NCI-H2029 (cell line): ENCODE data around the gene DTNBP1.

Experiments
- DNase-seq: peaks from one replicate; lab custom pipeline; 2025; lab: John Stamatoyannopoulos, UW

DTNBP1 gene

GRCh38 chr6:15588971-15589634, 73.7 kb downstream of the DTNBP1 start:
- DNase-seq = no peak

DNA sequence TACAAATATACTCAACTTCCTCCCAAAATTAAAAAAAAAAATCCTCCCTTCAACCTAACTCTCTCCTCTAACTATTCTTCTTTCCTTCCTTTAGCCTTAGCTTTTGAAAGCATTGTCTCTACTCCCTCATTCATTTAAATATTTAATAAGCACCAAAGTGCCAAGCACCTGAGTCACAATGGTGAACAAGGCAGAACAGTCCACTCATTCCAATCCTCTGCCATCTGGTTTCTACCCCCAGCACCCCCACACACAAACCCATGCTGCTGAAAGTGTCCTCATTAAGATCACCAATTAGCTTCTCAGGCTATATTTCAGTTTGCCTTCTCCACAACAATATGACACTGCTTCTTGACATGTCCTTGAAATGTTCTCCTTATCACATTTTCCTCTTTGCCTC, 76.3 kb downstream of the DTNBP1 start:
- no peak for DNase-seq

- no peak for DNase-seq
These were observed 77.0 kb downstream of the DTNBP1 start for GRCh38 chr6:15585760-15586214.

DNA sequence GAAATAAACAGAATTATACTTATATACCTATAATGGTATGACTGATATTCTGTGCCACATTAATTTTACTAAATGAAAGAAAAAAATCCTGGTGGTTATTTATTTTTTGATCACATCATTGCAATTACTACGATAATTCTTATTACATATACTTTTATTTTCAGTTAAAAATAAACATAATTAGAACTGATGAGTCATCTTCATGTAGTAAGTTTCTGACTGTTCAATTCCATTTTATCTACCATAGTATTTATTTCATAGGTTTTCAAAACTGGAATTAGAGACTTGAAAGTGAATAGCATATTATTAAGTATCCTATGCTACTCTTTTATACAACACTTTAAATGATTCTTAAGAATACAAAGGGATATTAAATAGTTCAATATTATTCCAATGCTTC, 80.3 kb downstream of the DTNBP1 start:
- no peak for DNase-seq

DNA sequence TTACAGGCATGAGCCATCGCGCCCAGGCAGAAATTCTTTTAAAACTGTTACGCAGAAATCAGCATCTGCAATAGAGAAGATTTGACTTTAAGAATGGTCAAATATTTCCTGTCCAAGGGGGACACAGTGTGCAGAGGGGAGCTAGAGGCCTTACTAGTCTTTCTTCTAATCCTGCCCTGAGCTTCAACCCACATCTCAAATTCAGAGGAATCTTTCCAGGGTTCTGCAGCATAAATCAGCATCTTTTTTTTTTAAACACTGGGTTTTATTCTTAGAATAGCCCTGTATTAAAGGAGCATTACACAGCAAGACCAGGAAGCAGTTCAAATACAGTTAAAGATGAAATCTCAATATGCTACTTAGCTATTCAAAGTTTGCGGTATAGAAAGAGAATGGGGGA, 81.1 kb downstream of the DTNBP1 start:
- no peak for DNase-seq

GRCh38 chr6:15580326-15580725, 82.5 kb downstream of the DTNBP1 start:
- DNase-seq = no peak

DNA sequence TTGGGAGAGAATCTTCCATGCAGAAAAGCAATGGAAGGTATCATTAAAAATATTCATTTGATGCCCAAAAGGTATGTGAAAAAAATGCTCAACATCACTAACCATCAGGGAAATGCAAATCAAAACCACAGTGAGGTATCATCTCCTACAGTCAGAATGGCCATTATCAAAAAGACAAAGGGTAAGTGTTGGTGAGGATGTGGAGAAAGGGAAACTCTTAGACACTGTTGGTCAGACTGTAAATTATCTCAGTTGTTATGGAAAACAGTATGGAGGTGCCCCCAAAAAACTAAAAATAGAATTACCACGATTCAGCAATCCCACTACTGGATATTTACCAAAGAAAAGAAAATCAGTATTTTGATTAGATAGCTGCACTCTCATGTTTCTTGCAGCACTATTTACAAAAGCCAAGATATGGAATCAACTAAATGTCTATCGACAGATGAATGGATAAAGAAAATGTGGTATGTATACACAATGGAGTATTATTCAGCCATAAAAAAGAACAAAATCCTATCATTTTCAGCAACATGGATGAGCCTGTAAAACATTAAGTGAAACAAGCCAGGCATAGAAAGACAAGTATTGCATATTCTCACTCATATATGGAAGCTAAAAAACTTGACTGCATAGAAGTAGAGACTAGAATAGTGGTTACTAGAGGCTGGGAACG, 84.0 kb downstream of the DTNBP1 start:
- no peak for DNase-seq

- DNase-seq = no peak
These were observed 85.2 kb downstream of the DTNBP1 start for GRCh38 chr6:15577550-15578171.

GRCh38 chr6:15577106-15577505, 85.7 kb downstream of the DTNBP1 start:
- DNase-seq = no peak

GRCh38 chr6:15575357-15576033, 87.3 kb downstream of the DTNBP1 start:
- DNase-seq = no peak

DNA sequence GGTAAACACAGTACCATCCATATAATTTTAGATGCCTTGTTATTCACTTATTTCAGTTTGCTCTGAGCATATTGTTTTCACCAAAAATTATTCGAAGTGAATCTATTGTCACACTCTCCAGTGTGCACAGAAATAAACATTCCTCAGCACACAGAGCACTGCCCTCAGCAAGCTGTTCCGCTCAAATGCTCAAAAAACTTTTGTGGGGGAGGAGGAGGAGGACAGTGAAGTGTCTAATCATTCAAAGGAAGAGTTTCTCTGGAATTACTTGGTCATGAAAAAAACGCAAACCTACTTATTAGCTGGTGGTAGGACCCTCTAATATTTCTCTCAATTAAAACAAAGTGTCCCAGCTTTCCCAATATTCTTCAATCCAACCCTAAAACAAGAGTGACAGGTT, 88.3 kb downstream of the DTNBP1 start:
- no peak for DNase-seq

DNA sequence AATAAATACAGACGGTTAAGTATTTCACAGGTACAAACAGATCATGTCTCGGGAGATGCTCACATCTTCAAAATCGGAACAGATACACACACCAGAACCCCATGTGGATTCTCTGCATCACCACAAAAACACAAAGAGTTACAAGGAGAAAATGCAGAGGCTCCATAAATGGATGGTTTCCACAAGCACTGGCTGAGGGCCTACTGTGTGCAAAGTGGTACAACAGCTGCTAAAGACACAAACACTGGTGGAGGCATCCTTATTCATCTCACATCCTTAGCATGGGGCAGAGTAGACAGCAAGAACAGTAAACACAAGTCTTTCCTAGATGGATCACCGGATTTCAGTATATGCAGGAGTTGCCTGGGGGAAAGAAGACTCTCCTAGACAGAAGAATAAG, 88.8 kb downstream of the DTNBP1 start:
- no peak for DNase-seq

DNA sequence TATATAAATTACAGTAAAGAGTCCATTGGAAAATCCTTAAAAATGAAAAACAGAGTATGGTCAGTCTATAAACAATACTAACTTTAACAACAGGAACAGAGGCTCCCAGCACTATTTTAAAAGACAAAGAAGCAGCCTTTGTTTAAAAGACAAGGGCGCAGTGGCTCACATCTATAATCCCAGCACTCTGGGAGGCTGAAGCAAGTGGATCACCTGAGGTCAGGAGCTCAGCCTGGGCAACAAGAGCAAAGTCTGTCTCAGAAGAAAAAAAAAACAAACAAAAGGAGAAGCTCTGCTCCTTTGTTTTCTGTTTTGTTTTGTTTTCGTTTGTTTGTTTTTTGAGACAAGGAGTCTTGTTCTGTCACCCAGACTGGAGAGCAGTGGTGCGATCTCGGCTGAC, 89.4 kb downstream of the DTNBP1 start:
- DNase-seq = no peak

- DNase-seq = no peak
These were observed 90.4 kb downstream of the DTNBP1 start for GRCh38 chr6:15572296-15573016.

DNA sequence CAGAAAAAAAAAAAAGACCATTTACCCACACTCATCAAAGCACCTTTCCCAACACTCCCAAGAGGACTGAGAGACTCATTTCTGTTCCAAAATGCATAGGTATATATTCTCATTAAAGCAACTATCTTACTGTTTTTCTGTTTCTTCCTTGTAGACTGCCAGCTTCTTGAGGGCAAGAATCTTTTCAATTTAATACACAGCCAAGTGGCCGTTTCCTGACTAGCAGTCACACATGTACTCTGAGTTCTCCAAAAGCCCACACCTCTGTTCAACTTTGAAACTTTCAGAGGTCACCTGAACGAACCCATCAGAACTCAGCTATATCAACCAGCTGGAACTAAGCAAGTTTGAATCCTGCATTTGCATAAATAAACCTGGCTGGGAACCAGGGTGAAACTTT, 92.7 kb downstream of the DTNBP1 start:
- DNase-seq = no peak

DNA sequence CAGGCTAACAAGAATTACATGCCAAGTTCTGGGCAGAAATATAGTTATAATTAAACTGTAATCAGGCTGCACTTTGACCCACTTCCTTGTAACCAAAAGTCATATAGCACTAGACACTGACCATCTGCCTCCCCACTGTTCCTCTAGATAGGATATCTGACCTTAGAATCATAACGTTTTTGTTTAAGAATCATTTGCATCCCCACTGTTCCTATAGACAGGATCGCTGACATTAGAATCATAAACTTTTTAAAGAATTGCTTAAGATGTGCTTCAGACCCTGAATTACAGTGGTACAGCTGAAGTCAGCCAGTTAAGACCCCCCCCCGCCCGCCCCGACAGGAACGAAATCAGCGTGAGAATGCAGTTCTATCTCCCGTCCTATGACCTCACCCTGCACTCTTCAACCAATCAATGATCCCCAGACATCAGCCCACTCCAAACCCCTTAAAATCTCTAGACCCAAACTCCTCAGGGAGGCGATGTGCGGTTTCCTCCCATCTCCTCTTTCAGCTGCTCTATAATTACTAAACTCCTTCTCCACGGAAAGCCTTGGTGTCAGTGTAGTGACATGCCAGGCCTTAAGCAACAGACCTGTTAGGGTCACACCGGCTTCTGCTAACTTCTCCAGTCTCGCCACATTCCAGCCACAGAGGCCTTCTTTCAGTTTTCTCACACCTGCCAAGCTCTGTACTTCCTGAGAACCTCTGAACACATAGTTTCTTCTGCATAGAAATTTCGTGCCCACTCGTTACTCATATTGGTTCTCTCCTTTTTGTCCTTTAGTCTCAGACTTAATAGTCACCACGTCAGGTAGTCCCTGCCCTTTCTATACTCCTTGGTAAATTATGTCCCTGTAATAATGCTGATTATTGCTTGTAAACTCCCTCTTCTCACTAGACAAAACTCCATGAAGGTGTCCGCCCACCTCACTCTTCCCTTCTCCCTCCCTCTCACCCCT, 93.5 kb downstream of the DTNBP1 start:
- DNase-seq = no peak

DNA sequence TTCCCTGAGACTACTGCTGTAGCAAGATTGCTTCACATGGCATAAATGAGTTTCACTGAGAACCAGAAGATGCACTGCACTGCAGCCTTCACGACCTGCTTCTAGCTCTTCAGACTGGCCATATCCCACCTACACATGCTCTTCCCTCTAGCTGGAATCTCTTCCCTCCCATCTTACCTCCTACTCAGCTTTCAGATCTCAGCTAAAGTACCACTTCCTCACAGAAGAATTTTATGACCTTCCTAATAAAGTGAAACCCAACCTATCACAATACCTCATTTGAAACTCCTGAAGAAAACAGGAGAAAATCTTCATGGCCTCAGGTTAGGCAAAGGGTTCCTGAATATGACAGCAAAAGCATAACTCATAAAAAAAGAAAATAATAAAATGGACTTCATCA, 99.9 kb downstream of the DTNBP1 start:
- no peak for DNase-seq

DNA sequence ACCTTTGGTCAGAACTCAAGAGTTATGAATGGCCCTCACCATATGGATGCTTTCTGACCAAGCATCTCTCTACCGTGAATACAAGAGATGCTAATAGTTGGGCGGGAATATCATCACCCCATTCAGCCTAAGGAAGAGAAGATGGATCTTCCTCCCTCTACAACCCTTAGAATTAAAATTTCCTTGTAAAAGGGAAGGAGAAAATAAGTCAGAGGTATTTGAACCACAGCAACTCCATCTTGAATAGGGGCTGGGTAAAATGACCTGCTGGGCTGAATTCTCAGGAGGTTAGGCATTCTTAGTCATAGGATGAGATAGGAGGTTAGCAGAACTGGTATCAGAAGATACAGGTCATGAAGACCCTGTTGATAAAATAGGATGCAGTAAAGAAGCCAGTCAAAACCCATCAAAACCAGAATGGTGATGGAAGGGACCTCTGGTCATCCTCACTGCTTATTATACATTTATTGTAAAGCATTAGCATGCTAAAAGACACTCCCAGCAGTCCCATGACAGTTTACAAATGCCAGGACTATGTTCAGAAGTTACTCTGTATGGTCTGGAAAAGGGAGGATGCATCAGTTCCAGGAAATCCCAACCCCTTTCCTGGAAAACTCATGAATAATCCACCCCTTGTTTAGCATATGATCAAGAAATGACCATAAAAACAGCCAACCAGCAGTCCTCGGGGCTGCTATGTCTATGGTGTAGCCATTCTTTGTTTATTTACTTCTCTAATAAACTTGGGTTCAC, 101.2 kb downstream of the DTNBP1 start:
- no peak for DNase-seq

- DNase-seq = no peak
These were observed 102.1 kb downstream of the DTNBP1 start for GRCh38 chr6:15560713-15561112.

GRCh38 chr6:15557174-15557573, 105.7 kb downstream of the DTNBP1 start:
- no peak for DNase-seq
